HCT116 (cell line): Measurements from ENCODE around the gene SLC6A7. TPM values are rescaled to one million over a fixed set of nuclear protein-coding genes. Genes with fewer than 3 reads are reported as not detected.

Source experiments
- ATAC-seq: fragments of 200-7000 bp; cut with Tn5 transposase; 2 replicates; pipeline ENCODE4 v1.9.1; 2020; ENCODE audit warnings: mild to moderate bottlenecking, moderate library complexity
- BruUV-seq: library from RNA; stranded (reverse); fragments of 400-500 nt; replicated peaks from 2 replicates; lab custom pipeline; 2021; lab: Mats Ljungman, UMichigan
- CTCF ChIA-PET: fragments of 300-600 bp; sonication (Branson Sonifier 250); formaldehyde crosslinking; loops from one replicate; lab custom pipeline; 2021; ENCODE audit warnings: antibody characterized with exemption; lab: Charles Lee
- POLR2A ChIA-PET: fragments of 300-600, 350-600 bp; sonication (Branson Sonifier 250); formaldehyde crosslinking; loops from one replicate; lab custom pipeline; 2021; ENCODE audit warnings: antibody characterized with exemption; lab: Charles Lee
- RAD21 ChIA-PET, 2 experiments: fragments of 300-600 bp; sonication (Branson Sonifier 250); formaldehyde crosslinking; loops; one replicate each; lab custom pipeline; 2023; ENCODE audit warnings: low total read pairs in 2 of 2; ENCODE audit not compliant: uncharacterized antibody in 2 of 2, unreplicated experiment in 2 of 2, low non-redundant PET in 1 of 2; lab: Charles Lee
- DNase-seq: peaks from one replicate; pipeline ENCODE4 v3.0.0-alpha.2; 2010; ENCODE audit warnings: low read depth, low spot score
- H2AFZ ChIP-seq: fragments of 200-600 bp; shearing (Covaris generic), sonication (generic); 2 replicates; pipeline ENCODE4 v1.6.1; 2017; ENCODE audit warnings: low read depth, mixed run types, mixed read lengths, antibody characterized with exemption, low read length; ENCODE audit not compliant: poor library complexity, severe bottlenecking
- H3K27ac ChIP-seq: 2 replicates; pipeline ENCODE4 v1.5.1; 2012; ENCODE audit warnings: low read depth, low read length
- H3K27me3 ChIP-seq: fragments of 200-600 bp; sonication (generic); 2 replicates; pipeline ENCODE4 v1.6.1; 2016; ENCODE audit warnings: mixed run types, low read length, mixed read lengths; ENCODE audit not compliant: insufficient read depth
- H3K36me3 ChIP-seq, 2 experiments: fragments of 200-500 bp in 1 of 2; fragments of 200-600 bp in 1 of 2; sonication (Bioruptor generic) in 1 of 2; sonication (generic) in 1 of 2; 2 replicates each; pipeline versions ENCODE4 v1.5.1 to v1.6.1; 2014 to 2016; ENCODE audit warnings: low read length in 2 of 2, inconsistent platforms in 1 of 2, mixed read lengths in 1 of 2, mixed run types in 1 of 2; ENCODE audit not compliant: insufficient read depth in 2 of 2, control insufficient read depth in 1 of 2
- H3K4me1 ChIP-seq, 2 experiments: fragments of 200-600 bp in 1 of 2; sonication (generic) in 1 of 2; 2 replicates each; pipeline versions ENCODE4 v1.5.1 to v1.6.1; 2012 to 2017; ENCODE audit warnings: low read length in 2 of 2, inconsistent platforms in 1 of 2, mild to moderate bottlenecking in 1 of 2, mixed read lengths in 1 of 2, mixed run types in 1 of 2, moderate library complexity in 1 of 2; ENCODE audit not compliant: insufficient read depth in 2 of 2, control insufficient read depth in 1 of 2
- H3K4me2 ChIP-seq: fragments of 200-600 bp; sonication (generic); 2 replicates; pipeline ENCODE4 v1.6.1; 2017; ENCODE audit warnings: mixed run types, low read length, mixed read lengths
- H3K4me3 ChIP-seq, 2 experiments: fragments of 200-600 bp in 1 of 2; sonication (generic) in 1 of 2; replicated peaks in 1 of 2; 2 replicates each; pipeline ENCODE4 v1.5.1; 2011 to 2016; ENCODE audit warnings: low read length in 2 of 2, control low read depth in 1 of 2, low read depth in 1 of 2, mild to moderate bottlenecking in 1 of 2, mixed read lengths in 1 of 2, mixed run types in 1 of 2
- H3K79me2 ChIP-seq: fragments of 200-600 bp; sonication (generic); 2 replicates; pipeline ENCODE4 v1.6.1; 2017; ENCODE audit warnings: mild to moderate bottlenecking, mixed run types, low read length, moderate library complexity, mixed read lengths; ENCODE audit not compliant: insufficient read depth
- H3K9ac ChIP-seq: fragments of 200-600 bp; sonication (generic); 2 replicates; pipeline ENCODE4 v1.6.1; 2016; ENCODE audit warnings: low read length, mixed read lengths
- H3K9me2 ChIP-seq: fragments of 200-600 bp; sonication (generic), shearing (Covaris generic); 2 replicates; pipeline ENCODE4 v1.6.1; 2017; ENCODE audit warnings: mixed run types, mild to moderate bottlenecking, moderate library complexity; ENCODE audit not compliant: insufficient read depth
- H3K9me3 ChIP-seq, 2 experiments: fragments of 200-500 bp in 1 of 2; fragments of 200-600 bp in 1 of 2; sonication (Bioruptor generic) in 1 of 2; sonication (generic) in 1 of 2; 2 replicates each; pipeline ENCODE4 v1.6.1; 2014 to 2017; ENCODE audit warnings: low read length in 2 of 2, mixed read lengths in 2 of 2, inconsistent platforms in 1 of 2, low read depth in 1 of 2, mild to moderate bottlenecking in 1 of 2, mixed run types in 1 of 2, moderate library complexity in 1 of 2; ENCODE audit not compliant: control insufficient read depth in 1 of 2, insufficient read depth in 1 of 2
- H4K20me1 ChIP-seq: fragments of 200-600 bp; sonication (generic), shearing (Covaris generic); 2 replicates; pipeline ENCODE4 v1.6.1; 2017; ENCODE audit warnings: mixed run types, mild to moderate bottlenecking, moderate library complexity; ENCODE audit not compliant: insufficient read depth
- CTCF ChIP-seq, 3 experiments: fragments of 200-600 bp in 1 of 3; sonication (generic) in 1 of 3; IDR thresholded peaks in 2 of 3; conservative IDR thresholded peaks in 1 of 3; 2 replicates each; pipeline ENCODE4 v1.5.1; 2012 to 2017; ENCODE audit warnings: low read depth in 2 of 3, low read length in 2 of 3, antibody characterized with exemption in 1 of 3, borderline replicate concordance in 1 of 3, control low read depth in 1 of 3, mild to moderate bottlenecking in 1 of 3, mixed read lengths in 1 of 3, mixed run types in 1 of 3, moderate library complexity in 1 of 3; ENCODE audit not compliant: insufficient read depth in 1 of 3
- ELF1 ChIP-seq: IDR thresholded peaks from 2 replicates; pipeline ENCODE4 v1.6.1; 2012; ENCODE audit warnings: low read depth, borderline replicate concordance
- EZH2 ChIP-seq: fragments of 200-600 bp; sonication (generic); IDR thresholded peaks from 2 replicates; pipeline ENCODE4 v1.6.1; 2017; ENCODE audit warnings: antibody characterized with exemption, mixed run types
- FOSL1 ChIP-seq: IDR thresholded peaks from 2 replicates; pipeline ENCODE4 v1.6.1; 2012; ENCODE audit warnings: low read depth
- POLR2A ChIP-seq: IDR thresholded peaks from 2 replicates; pipeline ENCODE4 v1.7.0; 2011; ENCODE audit warnings: borderline replicate concordance; ENCODE audit not compliant: insufficient read depth, insufficient read length; ENCODE audit errors: extremely low read depth
- RAD21 ChIP-seq: IDR thresholded peaks from 2 replicates; pipeline ENCODE4 v1.6.1; 2012; ENCODE audit warnings: low read depth, mild to moderate bottlenecking
- REST ChIP-seq: IDR thresholded peaks from 2 replicates; pipeline ENCODE4 v1.6.1; 2012; ENCODE audit warnings: low read depth
- intact Hi-C: fragments of 100-400 bp; cut with micrococcal nuclease; formaldehyde crosslinking; loops from 2 replicates; pipeline ENCODE4 v1.10.0; 2022
- total RNA-seq: library from RNA; stranded (reverse); gene quantifications from one replicate; pipeline ENCODE4 v1.2.1, GENCODE V29; 2021; ENCODE audit not compliant: unreplicated experiment

The SLC6A7 gene
- total RNA-seq, 1 experiment from 2014 or later = not detected

GRCh38 chr5:150255659-150256409, 66.0 kb downstream of the SLC6A7 start:
- Histone ChIP-seq H3K27me3 (no peaks in the 10 kb centered on the region), H3K4me3 (no peak overlapping the region), H4K20me1 (no peaks in the 10 kb centered on the region), H3K9ac (no peak overlapping the region), H3K9me3 (no peaks in the 10 kb centered on the region), H3K27ac (no peak overlapping the region), H3K36me3 (no peaks in the 10 kb centered on the region), H3K4me2 (no peak overlapping the region), H2AFZ (no peak overlapping the region), H3K79me2 (no peaks in the 10 kb centered on the region), H3K9me2 (no peaks in the 10 kb centered on the region), H3K4me1 (no peaks in the 10 kb centered on the region)
- ATAC-seq (no peak), DNase-seq (no peak)
- CTCF ChIA-PET = no interaction called here
- TF ChIP-seq EZH2 = no peak
- TF ChIP-seq POLR2A = no peak
- intact Hi-C loops = no loop called here
- RAD21 ChIA-PET = no interaction called here
- POLR2A ChIA-PET = no interaction called here
- no TSS peak for BruUV-seq

GRCh38 chr5:150256410-150257064, 66.7 kb downstream of the SLC6A7 start:
- Histone ChIP-seq H2AFZ (no peak overlapping the region), H3K36me3 (no peaks in the 10 kb centered on the region), H3K79me2 (no peaks in the 10 kb centered on the region), H3K9me3 (no peaks in the 10 kb centered on the region), H3K4me2 (no peak overlapping the region), H3K27me3 (no peaks in the 10 kb centered on the region), H3K4me1 (peaks cover 0 to 4% of the 10 kb centered on the region in 2 experiments; a peak in 1 of 4 replicates), H3K9ac (no peak overlapping the region), H3K9me2 (no peaks in the 10 kb centered on the region), H3K27ac (no peak overlapping the region), H3K4me3 (no peak overlapping the region), H4K20me1 (no peaks in the 10 kb centered on the region)
- ChIA-PET CTCF (no interaction called here), RAD21 (no interaction called here), POLR2A (no interaction called here)
- no TSS peak for BruUV-seq
- intact Hi-C loops = no loop called here
- TF ChIP-seq EZH2 = no peak
- TF ChIP-seq FOSL1 = no peak
- TF ChIP-seq REST = no peak
- TF ChIP-seq RAD21 = peak; percentile 40; the same call in 1 of the 2 replicates
- no peak for TF ChIP-seq ELF1
- peak; percentile 28 to 46 (median 33); a peak in 4 of 6 replicates for TF ChIP-seq CTCF (IDR thresholded peaks at IDR 0.05 in 2 of 3, conservative IDR thresholded peaks at IDR 0.05 in 1 of 3; ENCODE audit: borderline replicate concordance in 1 of 3, insufficient read depth in 1 of 3, low read depth in 2 of 3, low read length in 2 of 3)
- peak; percentile 70 for ATAC-seq
- DNase-seq = no peak
